Mesendoderm (in vitro differentiated cells): ENCODE data around the gene ZCCHC7.

Experiments
- DNase-seq: peaks from one replicate; pipeline ENCODE4 v3.0.0; 2013
- H2AK5ac ChIP-seq: 2 replicates; pipeline ENCODE4 v1.6.1; 2013; ENCODE audit warnings: low read length, inconsistent platforms
- H2BK120ac ChIP-seq: 2 replicates; pipeline ENCODE4 v1.6.1; 2013; ENCODE audit warnings: low read depth, mild to moderate bottlenecking, low read length, moderate library complexity, mixed read lengths
- H2BK15ac ChIP-seq: replicated peaks from 2 replicates; pipeline ENCODE4 v1.6.1; 2013; ENCODE audit warnings: low read depth, mild to moderate bottlenecking, moderate library complexity
- H2BK5ac ChIP-seq: 2 replicates; pipeline ENCODE4 v1.6.1; 2013; ENCODE audit warnings: low read length, inconsistent platforms
- H3K18ac ChIP-seq: 2 replicates; pipeline ENCODE4 v1.6.1; 2013; ENCODE audit warnings: mild to moderate bottlenecking, low read length, mixed read lengths
- H3K23ac ChIP-seq: one replicate; pipeline ENCODE4 v1.6.1; 2013; ENCODE audit warnings: low read length
- H3K27ac ChIP-seq: 2 replicates; pipeline ENCODE4 v1.5.1; 2013; ENCODE audit warnings: low read depth, mild to moderate bottlenecking, inconsistent platforms, low read length, moderate library complexity
- H3K27me3 ChIP-seq: 2 replicates; pipeline ENCODE4 v1.6.1; 2013; ENCODE audit warnings: low read length, control low read depth, mild to moderate bottlenecking, inconsistent platforms; ENCODE audit not compliant: insufficient read depth, poor library complexity
- H3K36me3 ChIP-seq: 2 replicates; pipeline ENCODE4 v1.6.1; 2013; ENCODE audit warnings: low read length, inconsistent platforms; ENCODE audit not compliant: control insufficient read depth, insufficient read depth
- H3K4ac ChIP-seq: one replicate; pipeline ENCODE4 v1.6.1; 2013; ENCODE audit warnings: low read depth, mild to moderate bottlenecking, low read length, moderate library complexity
- H3K4me1 ChIP-seq: 2 replicates; pipeline ENCODE4 v1.6.1; 2013; ENCODE audit warnings: low read depth, low read length, inconsistent platforms; ENCODE audit not compliant: control insufficient read depth
- H3K4me2 ChIP-seq: 2 replicates; pipeline ENCODE4 v1.6.1; 2013; ENCODE audit warnings: low read length
- H3K4me3 ChIP-seq: 2 replicates; pipeline ENCODE4 v1.5.1; 2013; ENCODE audit warnings: mild to moderate bottlenecking, low read length
- H3K56ac ChIP-seq: one replicate; pipeline ENCODE4 v1.6.1; 2013; ENCODE audit warnings: low read length
- H3K79me1 ChIP-seq: 2 replicates; pipeline ENCODE4 v1.6.1; 2013; ENCODE audit warnings: low read length, inconsistent platforms
- H3K79me2 ChIP-seq: 2 replicates; pipeline ENCODE4 v1.6.1; 2013; ENCODE audit warnings: mild to moderate bottlenecking, low read length; ENCODE audit not compliant: control insufficient read depth, insufficient read depth
- H3K9ac ChIP-seq: 2 replicates; pipeline ENCODE4 v1.6.1; 2013; ENCODE audit warnings: low read length, inconsistent platforms
- H4K5ac ChIP-seq: one replicate; pipeline ENCODE4 v1.6.1; 2013; ENCODE audit warnings: low read length
- H4K8ac ChIP-seq: one replicate; pipeline ENCODE4 v1.6.1; 2013; ENCODE audit warnings: low read depth, mild to moderate bottlenecking, control low read depth, low read length, moderate library complexity
- WGBS: extraction: QIAGEN DNeasy Blood & Tissue Kit; methylation state at CpG from one replicate; pipeline ENCODE4 v1.1.7; 2013; ENCODE audit warnings: low lambda C conversion rate, missing lambda C conversion rate; ENCODE audit not compliant: insufficient coverage; ENCODE audit errors: extremely low coverage; 5-methylcytosine and 5-hydroxymethylcytosine counted together

The ZCCHC7 gene

GRCh38 chr9:37146410-37146809, 26.0 kb downstream of the ZCCHC7 start:
- H3K4me1 ChIP-seq = no peaks in the 10 kb centered on the region

GRCh38 chr9:37148181-37148580, 27.8 kb downstream of the ZCCHC7 start:
- H3K4me1 ChIP-seq = no peaks in the 10 kb centered on the region
- H3K79me1 ChIP-seq = peaks cover 1% of the 10 kb centered on the region
- no peaks in the 10 kb centered on the region for H3K36me3 ChIP-seq
- H3K4me2 ChIP-seq = no peak overlapping the region
- H3K18ac ChIP-seq = no peak overlapping the region
- H3K4ac ChIP-seq = no peak overlapping the region
- no peaks in the 10 kb centered on the region for H3K79me2 ChIP-seq
- no peaks in the 10 kb centered on the region for H3K27me3 ChIP-seq
- no peak overlapping the region for H4K8ac ChIP-seq
- H4K5ac ChIP-seq = no peak overlapping the region
- no peak overlapping the region for H2BK120ac ChIP-seq
- no peak overlapping the region for H3K23ac ChIP-seq
- no peak overlapping the region for H2AK5ac ChIP-seq
- no peak overlapping the region for H2BK5ac ChIP-seq
- H3K4me3 ChIP-seq = no peak overlapping the region
- no peak overlapping the region for H2BK15ac ChIP-seq
- WGBS = no CpG with 5 or more reads among the region's 2 CpGs
- H3K56ac ChIP-seq = no peak overlapping the region
- no peak overlapping the region for H3K9ac ChIP-seq
- no peak overlapping the region for H3K27ac ChIP-seq
- DNase-seq = no peak

More at GRCh38 chr9:37146410-37146809, 26.0 kb downstream of the ZCCHC7 start:
- H2AK5ac ChIP-seq = no peak overlapping the region
- H3K18ac ChIP-seq = no peak overlapping the region
- H3K23ac ChIP-seq = no peak overlapping the region
- no peak overlapping the region for H2BK5ac ChIP-seq
- peaks cover 1% of the 10 kb centered on the region for H3K79me1 ChIP-seq
- H3K4ac ChIP-seq = no peak overlapping the region
- no peaks in the 10 kb centered on the region for H3K36me3 ChIP-seq
- no CpG with 5 or more reads among the region's 2 CpGs for WGBS
- no peak for DNase-seq
- H3K9ac ChIP-seq = no peak overlapping the region
- H4K8ac ChIP-seq = no peak overlapping the region
- no peak overlapping the region for H4K5ac ChIP-seq
- no peak overlapping the region for H3K56ac ChIP-seq
- no peaks in the 10 kb centered on the region for H3K27me3 ChIP-seq
- H3K79me2 ChIP-seq = no peaks in the 10 kb centered on the region
- H2BK15ac ChIP-seq = no peak overlapping the region
- H3K4me3 ChIP-seq = no peak overlapping the region
- H3K27ac ChIP-seq = no peak overlapping the region
- H3K4me2 ChIP-seq = no peak overlapping the region
- H2BK120ac ChIP-seq = no peak overlapping the region

- Histone ChIP-seq H3K79me2 (no peaks in the 10 kb centered on the region), H3K79me1 (peaks cover 1% of the 10 kb centered on the region), H3K18ac (no peak overlapping the region), H3K36me3 (no peaks in the 10 kb centered on the region), H3K4me1 (no peaks in the 10 kb centered on the region), H3K4me3 (no peak overlapping the region), H3K27me3 (no peaks in the 10 kb centered on the region), H2BK15ac (no peak overlapping the region), H4K8ac (no peak overlapping the region), H3K4ac (no peak overlapping the region), H3K4me2 (no peak overlapping the region), H2BK5ac (no peak overlapping the region), H4K5ac (no peak overlapping the region), H3K56ac (no peak overlapping the region), H2BK120ac (no peak overlapping the region), H2AK5ac (no peak overlapping the region), H3K27ac (no peak overlapping the region), H3K9ac (no peak overlapping the region), H3K23ac (no peak overlapping the region)
- peak; percentile 3 for DNase-seq
- WGBS = no CpG with 5 or more reads among the region's 4 CpGs
Observed at GRCh38 chr9:37149666-37150308, 29.4 kb downstream of the ZCCHC7 start.

- Histone ChIP-seq H2BK5ac (no peak overlapping the region), H3K79me2 (no peaks in the 10 kb centered on the region), H3K4me1 (no peaks in the 10 kb centered on the region), H3K27me3 (no peaks in the 10 kb centered on the region), H3K36me3 (no peaks in the 10 kb centered on the region), H3K79me1 (peaks cover 1% of the 10 kb centered on the region), H3K18ac (no peak overlapping the region), H2AK5ac (no peak overlapping the region), H3K23ac (no peak overlapping the region), H3K27ac (no peak overlapping the region), H4K8ac (no peak overlapping the region), H4K5ac (no peak overlapping the region), H2BK15ac (no peak overlapping the region), H2BK120ac (no peak overlapping the region), H3K4ac (no peak overlapping the region), H3K4me3 (no peak overlapping the region), H3K9ac (no peak overlapping the region), H3K4me2 (no peak overlapping the region), H3K56ac (no peak overlapping the region)
- DNase-seq = no peak
Observed at GRCh38 chr9:37150415-37150814, 30.0 kb downstream of the ZCCHC7 start.

- Histone ChIP-seq H3K27me3 (no peaks in the 10 kb centered on the region), H3K23ac (no peak overlapping the region), H3K79me1 (peaks cover 1% of the 10 kb centered on the region), H3K4me1 (no peaks in the 10 kb centered on the region), H4K8ac (no peak overlapping the region), H3K56ac (no peak overlapping the region), H3K4me2 (no peak overlapping the region), H3K9ac (no peak overlapping the region), H3K4ac (no peak overlapping the region), H2BK15ac (no peak overlapping the region), H3K18ac (no peak overlapping the region), H2BK5ac (no peak overlapping the region), H3K79me2 (no peaks in the 10 kb centered on the region), H3K4me3 (no peak overlapping the region), H3K27ac (no peak overlapping the region), H4K5ac (no peak overlapping the region), H2AK5ac (no peak overlapping the region), H2BK120ac (no peak overlapping the region), H3K36me3 (no peaks in the 10 kb centered on the region)
- WGBS = no CpG with 5 or more reads among the region's 1 CpG
- no peak for DNase-seq
Observed at GRCh38 chr9:37151812-37152211, 31.4 kb downstream of the ZCCHC7 start.

DNA sequence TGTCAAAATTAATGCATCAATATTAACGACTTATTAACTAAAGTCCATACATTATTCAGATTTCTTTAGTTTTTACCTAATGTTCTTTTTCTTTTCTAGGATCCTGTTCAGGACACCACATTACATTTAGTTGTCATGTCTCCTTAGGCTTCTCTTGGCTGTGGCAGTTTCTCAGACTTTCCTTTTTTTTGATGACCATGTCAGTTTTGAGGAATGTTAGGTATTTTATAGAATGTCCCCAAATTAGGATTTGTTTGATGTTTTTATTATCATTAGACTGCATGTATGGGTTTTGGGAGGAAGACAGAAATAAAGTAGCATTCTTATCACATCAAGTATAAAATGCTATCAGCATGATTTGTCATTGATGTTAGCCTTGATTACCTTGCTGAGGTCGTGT, 32.0 kb downstream of the ZCCHC7 start:
- no peak for DNase-seq
- Histone ChIP-seq H3K79me2 (no peaks in the 10 kb centered on the region), H3K36me3 (no peaks in the 10 kb centered on the region), H2BK120ac (no peak overlapping the region), H3K4me1 (no peaks in the 10 kb centered on the region), H3K27me3 (no peaks in the 10 kb centered on the region), H3K4me3 (no peak overlapping the region), H3K18ac (no peak overlapping the region), H2BK15ac (no peak overlapping the region), H2BK5ac (no peak overlapping the region), H4K8ac (no peak overlapping the region), H3K4me2 (no peak overlapping the region), H3K56ac (no peak overlapping the region), H2AK5ac (no peak overlapping the region), H3K23ac (no peak overlapping the region), H3K4ac (no peak overlapping the region), H3K9ac (no peak overlapping the region), H3K79me1 (peaks cover 1% of the 10 kb centered on the region), H3K27ac (no peak overlapping the region), H4K5ac (no peak overlapping the region)
- no CpG with 5 or more reads among the region's 2 CpGs for WGBS
